Tibial nerve (tissue), 4 donors: Measurements from ENCODE around the gene ARF1. TPM values are rescaled to one million over a fixed set of nuclear protein-coding genes. Genes with fewer than 3 reads are reported as not detected.

Source experiments
- DNase-seq, 2 donors: peaks; one replicate each; pipeline ENCODE4 v3.0.0-alpha.2; 2019; ENCODE audit warnings: low spot score in 2 of 2
- H3K27ac ChIP-seq, 4 donors: fragments of 200-600 bp; sonication (generic) in 3 of 4; one replicate each; pipeline ENCODE4 v1.5.1; 2017 to 2019; ENCODE audit warnings: mild to moderate bottlenecking in 1 of 4
- H3K27me3 ChIP-seq, 2 donors: fragments of 200-600 bp; sonication (generic) in 1 of 2; one replicate each; pipeline versions ENCODE4 v1.5.1 to v1.6.0; 2017 to 2019
- H3K36me3 ChIP-seq, 3 donors: fragments of 200-600 bp; sonication (generic); one replicate each; pipeline ENCODE4 v1.5.1; 2018 to 2019
- H3K4me1 ChIP-seq, 4 donors: fragments of 200-600 bp; sonication (generic) in 3 of 4; one replicate each; pipeline ENCODE4 v1.5.1; 2017 to 2019
- H3K4me3 ChIP-seq, 4 donors: fragments of 200-600 bp; sonication (generic) in 3 of 4; one replicate each; pipeline ENCODE4 v1.5.1; 2017 to 2019; ENCODE audit warnings: mild to moderate bottlenecking in 1 of 4, moderate library complexity in 1 of 4
- H3K9me3 ChIP-seq, 4 donors: fragments of 200-600 bp; sonication (generic) in 3 of 4; one replicate each; pipeline ENCODE4 v1.5.1; 2017 to 2019
- EP300 ChIP-seq, 2 donors: sonication (generic); formaldehyde crosslinking; IDR thresholded peaks; one replicate each; pipeline ENCODE4 v1.6.1; 2017; ENCODE audit warnings: antibody characterized with exemption in 2 of 2, mild to moderate bottlenecking in 1 of 2
- POLR2A ChIP-seq, 2 donors: fragments of 450-650 bp; IDR thresholded peaks; one replicate each; pipeline ENCODE4 v1.6.1; 2017; ENCODE audit warnings: antibody characterized with exemption in 2 of 2, mild to moderate bottlenecking in 2 of 2, moderate library complexity in 2 of 2
- WGBS, 2 donors: methylation state at CpG; one replicate each; pipeline ENCODE4 v1.1.5; 2018; 5-methylcytosine and 5-hydroxymethylcytosine counted together
- total RNA-seq, 4 donors: library from RNA; depleted of rRNA; stranded (reverse); fragments of >200 nt; gene quantifications; one replicate each; pipeline ENCODE4 v1.1.0, GENCODE V29; 2016
- TF ChIP-seq, protein P1 (sequence below), 5 experiments: fragments of 200-600 bp in 3 of 5; fragments of 450-650 bp in 2 of 5; sonication (generic) in 3 of 5; IDR thresholded peaks; one replicate each; pipeline ENCODE4 v1.5.1; 2016 to 2019; ENCODE audit warnings: antibody characterized with exemption in 5 of 5, mild to moderate bottlenecking in 3 of 5, moderate library complexity in 2 of 5

ARF1 gene
- total RNA-seq, 4 donors from 2014 or later = 251 to 311 (median 258) TPM

DNA sequence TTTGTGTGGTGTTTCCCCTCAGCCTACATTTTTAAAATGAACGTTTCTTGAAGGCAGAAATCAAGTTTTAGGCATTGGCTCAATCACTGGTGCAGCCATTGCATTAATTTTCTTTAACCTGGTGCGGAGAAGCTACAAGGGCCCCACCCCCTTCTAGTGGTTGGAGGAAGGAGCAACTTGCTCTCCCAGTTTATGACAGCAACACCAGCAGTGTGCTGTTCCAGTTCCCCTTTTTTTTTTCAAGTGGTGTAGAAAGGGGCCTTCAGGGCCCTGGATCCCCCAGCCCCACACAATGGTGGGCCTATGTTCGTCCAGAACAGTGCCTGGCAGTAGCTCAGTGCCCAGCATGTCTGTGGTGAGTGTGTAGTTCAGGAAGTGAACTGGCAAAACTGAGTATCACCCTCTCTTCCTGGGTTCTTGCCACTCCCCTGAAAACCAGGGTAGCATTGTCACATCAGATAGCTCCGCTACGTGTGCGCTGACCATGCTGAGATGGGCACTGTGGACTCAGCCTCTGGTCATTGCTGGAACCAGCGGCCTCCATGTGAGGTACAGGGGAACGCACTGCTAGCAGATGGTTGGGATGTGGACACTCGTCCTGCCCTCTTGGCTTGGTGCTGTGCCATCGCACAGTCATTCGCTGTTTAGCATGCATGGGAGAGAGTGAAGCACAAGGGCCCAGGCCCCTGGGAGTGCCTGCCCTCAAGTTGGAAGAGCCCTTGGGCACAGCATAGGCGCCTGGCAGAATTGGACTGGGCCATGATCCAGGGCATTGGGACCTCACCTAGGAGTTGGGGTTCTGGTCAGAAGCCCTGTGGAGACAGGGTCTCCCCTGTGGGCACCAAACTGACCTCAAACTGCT is 7.2 kb downstream of the ARF1 start:
- H3K9me3 ChIP-seq = peaks cover 0 to 9% (median 2%) of the 10 kb centered on the region in 4 donors
- DNase-seq = no peak
- H3K4me1 ChIP-seq = peaks cover 0 to 86% (median 75%) of the 10 kb centered on the region in 4 donors
- TF ChIP-seq, protein P1, sequence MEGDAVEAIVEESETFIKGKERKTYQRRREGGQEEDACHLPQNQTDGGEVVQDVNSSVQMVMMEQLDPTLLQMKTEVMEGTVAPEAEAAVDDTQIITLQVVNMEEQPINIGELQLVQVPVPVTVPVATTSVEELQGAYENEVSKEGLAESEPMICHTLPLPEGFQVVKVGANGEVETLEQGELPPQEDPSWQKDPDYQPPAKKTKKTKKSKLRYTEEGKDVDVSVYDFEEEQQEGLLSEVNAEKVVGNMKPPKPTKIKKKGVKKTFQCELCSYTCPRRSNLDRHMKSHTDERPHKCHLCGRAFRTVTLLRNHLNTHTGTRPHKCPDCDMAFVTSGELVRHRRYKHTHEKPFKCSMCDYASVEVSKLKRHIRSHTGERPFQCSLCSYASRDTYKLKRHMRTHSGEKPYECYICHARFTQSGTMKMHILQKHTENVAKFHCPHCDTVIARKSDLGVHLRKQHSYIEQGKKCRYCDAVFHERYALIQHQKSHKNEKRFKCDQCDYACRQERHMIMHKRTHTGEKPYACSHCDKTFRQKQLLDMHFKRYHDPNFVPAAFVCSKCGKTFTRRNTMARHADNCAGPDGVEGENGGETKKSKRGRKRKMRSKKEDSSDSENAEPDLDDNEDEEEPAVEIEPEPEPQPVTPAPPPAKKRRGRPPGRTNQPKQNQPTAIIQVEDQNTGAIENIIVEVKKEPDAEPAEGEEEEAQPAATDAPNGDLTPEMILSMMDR (IDR thresholded peaks at IDR 0.05) = no peak
- TF ChIP-seq EP300 (IDR thresholded peaks at IDR 0.05) = no peak
- H3K4me3 ChIP-seq = no peak overlapping the region
- H3K27ac ChIP-seq = peak overlapping the region in 1 of 4 donors; percentile 1
- H3K36me3 ChIP-seq = peaks cover 0 to 24% (median 0%) of the 10 kb centered on the region in 3 donors
- 63 to 69% methylated on average over 9 to 11 of the region's 12 CpGs for WGBS, 2 donors
- H3K27me3 ChIP-seq = no peaks in the 10 kb centered on the region

DNA sequence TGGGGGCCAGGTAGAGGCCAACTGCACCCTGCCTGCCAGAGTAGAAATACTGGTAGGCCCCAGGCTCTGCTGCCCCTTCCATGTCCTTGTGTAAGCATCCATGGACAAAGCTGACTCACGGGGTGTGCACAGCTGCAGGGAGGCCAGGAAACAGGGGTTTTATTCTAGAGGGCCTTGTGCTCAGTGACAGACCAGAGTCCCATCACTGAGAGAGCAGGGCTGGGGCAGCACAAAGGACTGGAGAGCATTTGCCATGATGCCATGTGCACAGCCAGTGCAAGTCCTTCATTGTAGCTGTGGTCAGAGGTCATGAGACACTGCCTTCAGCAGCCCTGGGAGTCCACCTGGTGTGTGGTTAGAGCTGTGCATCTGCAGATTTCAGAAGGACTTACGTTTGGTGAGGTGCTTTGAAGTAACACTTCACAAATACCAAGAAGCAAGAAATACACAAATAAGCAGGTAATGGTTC is 8.1 kb downstream of the ARF1 start:
- WGBS, 2 donors = 8 to 18% methylated on average over 1 to 2 of the region's 2 CpGs
- Histone ChIP-seq H3K4me1 (peaks cover 0 to 82% (median 66%) of the 10 kb centered on the region in 4 donors), H3K36me3 (peaks cover 0 to 32% (median 0%) of the 10 kb centered on the region in 3 donors), H3K27ac (no peak overlapping the region), H3K9me3 (peaks cover 0 to 18% (median 3%) of the 10 kb centered on the region in 4 donors), H3K27me3 (no peaks in the 10 kb centered on the region), H3K4me3 (no peak overlapping the region)
- DNase-seq = no peak
- TF ChIP-seq EP300 (IDR thresholded peaks at IDR 0.05) (no peak), POLR2A (IDR thresholded peaks at IDR 0.05) (no peak)

DNA sequence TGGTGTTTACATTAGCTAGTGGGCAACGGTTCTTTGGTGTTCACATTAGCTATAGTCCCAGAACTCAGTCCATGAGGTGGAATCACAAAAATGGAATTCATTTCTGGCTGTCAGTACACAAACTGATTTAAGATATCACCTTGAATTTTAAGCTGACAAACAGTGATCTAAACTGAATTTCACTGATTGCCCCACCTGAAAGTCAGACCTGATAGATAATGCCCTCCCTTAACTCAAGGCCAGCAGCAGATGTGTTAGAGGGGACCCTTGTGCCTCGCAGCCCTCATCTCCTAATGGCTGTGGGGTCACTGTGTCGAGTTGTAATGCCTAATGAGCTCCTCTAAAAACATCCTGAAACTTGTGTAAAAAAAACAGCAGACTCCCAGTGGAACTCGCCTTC is 8.6 kb downstream of the ARF1 start:
- no peaks in the 10 kb centered on the region for H3K27me3 ChIP-seq
- peaks cover 0 to 82% (median 62%) of the 10 kb centered on the region in 4 donors for H3K4me1 ChIP-seq
- H3K4me3 ChIP-seq = no peak overlapping the region
- WGBS, 2 donors = 51 to 53% methylated on average over 4 of the region's 4 CpGs
- peaks cover 0 to 36% (median 0%) of the 10 kb centered on the region in 3 donors for H3K36me3 ChIP-seq
- DNase-seq = no peak
- TF ChIP-seq, protein P1 (IDR thresholded peaks at IDR 0.05) = no peak
- TF ChIP-seq EP300 (IDR thresholded peaks at IDR 0.05) = no peak
- TF ChIP-seq POLR2A (IDR thresholded peaks at IDR 0.05) = no peak
- H3K27ac ChIP-seq = no peak overlapping the region
- H3K9me3 ChIP-seq = peaks cover 0 to 18% (median 3%) of the 10 kb centered on the region in 4 donors

DNA sequence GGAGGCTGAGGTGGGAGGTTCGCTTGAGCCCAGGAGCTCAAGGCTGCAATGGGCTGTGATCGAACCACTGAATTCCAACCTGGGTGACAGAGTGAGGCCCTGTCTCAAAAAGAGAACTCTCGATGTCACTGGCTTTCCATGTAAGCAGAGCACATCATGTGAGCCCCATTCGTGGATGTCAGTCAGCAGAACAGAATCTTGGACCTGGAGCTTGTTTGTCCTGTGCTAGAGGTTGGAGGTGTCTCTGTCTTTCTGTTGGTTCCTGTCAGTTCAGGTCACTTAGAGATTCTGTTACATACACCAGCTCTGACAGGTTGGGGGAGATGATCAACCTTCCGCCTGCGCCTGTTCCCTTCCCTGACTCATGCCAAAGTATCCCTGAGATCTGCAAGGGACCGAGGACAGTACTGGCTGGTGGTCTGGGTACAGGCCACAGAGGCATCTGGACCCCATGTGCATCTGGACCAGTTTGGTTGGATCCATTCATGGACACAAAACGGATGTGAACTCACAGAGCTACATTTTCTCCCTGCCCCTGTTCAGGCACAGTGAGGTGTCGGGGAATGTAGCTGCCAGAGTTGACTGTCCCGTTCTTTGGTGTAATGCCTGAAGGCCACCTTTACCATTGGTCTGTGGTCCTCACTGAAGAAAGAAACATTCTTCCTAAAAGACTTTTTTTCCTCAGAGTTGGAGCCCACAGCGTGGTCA is 10.0 kb downstream of the ARF1 start:
- peaks cover 0 to 18% (median 3%) of the 10 kb centered on the region in 4 donors for H3K9me3 ChIP-seq
- H3K27me3 ChIP-seq = no peaks in the 10 kb centered on the region
- WGBS, 2 donors = 91 to 94% methylated on average over 10 to 11 of the region's 11 CpGs
- peaks cover 0 to 82% (median 48%) of the 10 kb centered on the region in 4 donors for H3K4me1 ChIP-seq
- TF ChIP-seq, protein P1 (IDR thresholded peaks at IDR 0.05) = no peak
- TF ChIP-seq EP300 (IDR thresholded peaks at IDR 0.05) = no peak
- no peak for TF ChIP-seq POLR2A (IDR thresholded peaks at IDR 0.05)
- H3K36me3 ChIP-seq = peaks cover 0 to 51% (median 0%) of the 10 kb centered on the region in 3 donors
- no peak overlapping the region for H3K4me3 ChIP-seq
- no peak for DNase-seq
- no peak overlapping the region for H3K27ac ChIP-seq

DNA sequence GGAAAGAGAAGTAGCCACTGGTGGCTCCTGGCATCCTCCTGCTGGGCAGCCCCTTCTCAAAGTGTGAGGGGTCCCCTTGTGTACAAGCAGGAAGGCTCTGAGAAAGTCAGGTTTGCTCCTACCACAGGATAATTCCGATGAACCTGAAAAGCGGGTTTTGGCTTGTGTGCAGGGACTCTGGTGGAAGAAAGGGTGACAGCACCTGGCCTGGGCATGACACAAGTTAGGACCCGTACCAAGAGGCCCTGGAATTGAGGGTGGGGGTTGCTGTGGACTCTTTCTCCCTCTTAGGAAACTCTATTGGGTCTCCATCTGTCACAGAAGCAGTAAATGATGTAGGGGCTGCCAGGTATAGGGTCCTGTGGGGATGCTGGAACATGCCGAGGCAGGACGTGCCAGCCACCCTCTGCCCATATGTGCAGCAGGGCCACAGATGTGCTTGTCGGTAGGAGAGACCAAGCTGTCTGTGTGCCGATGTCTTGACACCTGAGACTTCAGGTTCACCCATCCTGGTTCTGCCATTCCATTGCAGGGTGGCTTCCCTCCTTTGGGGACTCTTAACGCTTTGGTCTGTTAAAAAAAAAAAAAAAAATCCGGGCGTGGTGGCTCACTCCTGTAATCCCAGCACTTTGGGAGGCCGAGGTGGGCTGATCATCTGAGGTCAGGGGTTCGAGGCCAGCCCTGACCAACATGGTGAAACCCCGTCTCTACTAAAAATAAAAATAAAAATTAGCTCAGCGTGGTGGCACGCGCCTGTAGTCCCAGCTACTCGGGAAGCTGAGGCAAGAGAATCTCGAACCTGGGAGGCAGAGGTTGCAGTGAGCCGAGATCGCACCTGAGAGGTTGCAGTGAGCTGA is 10.8 kb downstream of the ARF1 start:
- WGBS, 2 donors = 95 to 97% methylated on average over 19 to 20 of the region's 20 CpGs
- TF ChIP-seq, protein P1 (IDR thresholded peaks at IDR 0.05) = no peak
- H3K27ac ChIP-seq = no peak overlapping the region
- H3K9me3 ChIP-seq = peaks cover 0 to 18% (median 3%) of the 10 kb centered on the region in 4 donors
- no peaks in the 10 kb centered on the region for H3K27me3 ChIP-seq
- peaks cover 0 to 76% (median 40%) of the 10 kb centered on the region in 4 donors for H3K4me1 ChIP-seq
- no peak for DNase-seq
- H3K4me3 ChIP-seq = no peak overlapping the region
- H3K36me3 ChIP-seq = peaks cover 0 to 58% (median 3%) of the 10 kb centered on the region in 3 donors
